Esophagus squamous epithelium (tissue), 5 donors: ENCODE data around the gene GARNL3. TPM values are rescaled to one million over a fixed set of nuclear protein-coding genes. Genes with fewer than 3 reads are reported as not detected.

Experiments
- DNase-seq: peaks from one replicate; lab custom pipeline; 2025; lab: John Stamatoyannopoulos, UW
- H3K27ac ChIP-seq, 4 donors: fragments of 200-600 bp; sonication (generic); one replicate each; pipeline ENCODE4 v1.5.1; 2016 to 2019; ENCODE audit warnings: mild to moderate bottlenecking in 1 of 4
- H3K27me3 ChIP-seq, 4 donors: fragments of 200-600 bp; sonication (generic); 1 replicate in 3 of 4; 2 replicates in 1 of 4; pipeline versions ENCODE4 v1.5.1 to v1.6.0; 2017 to 2021; ENCODE audit warnings: antibody characterized with exemption in 1 of 4
- H3K36me3 ChIP-seq, 3 donors: fragments of 200-600 bp; sonication (generic); one replicate each; pipeline ENCODE4 v1.5.1; 2016 to 2019
- H3K4me1 ChIP-seq, 3 donors: fragments of 200-600 bp; sonication (generic); one replicate each; pipeline ENCODE4 v1.5.1; 2017 to 2019
- H3K4me3 ChIP-seq, 4 donors: fragments of 200-600 bp; sonication (generic); 1 replicate in 3 of 4; 2 replicates in 1 of 4; pipeline ENCODE4 v1.5.1; 2016 to 2019; ENCODE audit warnings: mild to moderate bottlenecking in 2 of 4, moderate library complexity in 1 of 4
- H3K9me3 ChIP-seq, 3 donors: fragments of 200-600 bp; sonication (generic); one replicate each; pipeline ENCODE4 v1.5.1; 2016 to 2019
- CTCF ChIP-seq, 6 experiments: fragments of 450-650 bp in 4 of 6; fragments of 200-600 bp in 2 of 6; sonication (generic) in 2 of 6; IDR thresholded peaks; one replicate each; pipeline ENCODE4 v1.5.1; 2016 to 2019; ENCODE audit warnings: antibody characterized with exemption in 6 of 6, mild to moderate bottlenecking in 4 of 6, moderate library complexity in 4 of 6
- POLR2A ChIP-seq, 4 donors: fragments of 450-650 bp; IDR thresholded peaks; one replicate each; pipeline ENCODE4 v1.6.1; 2017; ENCODE audit warnings: antibody characterized with exemption in 4 of 4, mild to moderate bottlenecking in 4 of 4, moderate library complexity in 3 of 4
- WGBS, 2 donors: methylation state at CpG; one replicate each; pipeline ENCODE4 v1.1.5; 2018; 5-methylcytosine and 5-hydroxymethylcytosine counted together
- intact Hi-C: fragments of 100-400 bp; cut with DNase I; formaldehyde crosslinking; loops from one replicate; pipeline ENCODE4 v1.15.0; 2022
- total RNA-seq, 4 donors: library from RNA; depleted of rRNA; stranded (reverse); fragments of >200 nt; gene quantifications; one replicate each; pipeline ENCODE4 v1.1.0, GENCODE V29; 2016
- donor health status: DM: yes; HTN: yes; CAD: no.

GARNL3 gene
- total RNA-seq, 4 donors from 2014 or later, result 1.1 to 22.9 (median 8.2) TPM

GRCh38 chr9:127318651-127319167 is 54.1 kb downstream of the GARNL3 start:
- Histone ChIP-seq H3K9me3 (no peaks in the 10 kb centered on the region), H3K27me3 (no peaks in the 10 kb centered on the region), H3K4me3 (no peak overlapping the region), H3K27ac (no peak overlapping the region), H3K4me1 (peaks cover 0 to 7% (median 0%) of the 10 kb centered on the region in 3 donors), H3K36me3 (peaks cover 0 to 41% (median 0%) of the 10 kb centered on the region in 3 donors)
- TF ChIP-seq CTCF (IDR thresholded peaks at IDR 0.05) (no peak), POLR2A (IDR thresholded peaks at IDR 0.05) (no peak)
- intact Hi-C loops, result no loop called here
- 72 to 74% methylated on average over 3 to 4 of the region's 5 CpGs for WGBS, 2 donors
- no peak for DNase-seq

DNA sequence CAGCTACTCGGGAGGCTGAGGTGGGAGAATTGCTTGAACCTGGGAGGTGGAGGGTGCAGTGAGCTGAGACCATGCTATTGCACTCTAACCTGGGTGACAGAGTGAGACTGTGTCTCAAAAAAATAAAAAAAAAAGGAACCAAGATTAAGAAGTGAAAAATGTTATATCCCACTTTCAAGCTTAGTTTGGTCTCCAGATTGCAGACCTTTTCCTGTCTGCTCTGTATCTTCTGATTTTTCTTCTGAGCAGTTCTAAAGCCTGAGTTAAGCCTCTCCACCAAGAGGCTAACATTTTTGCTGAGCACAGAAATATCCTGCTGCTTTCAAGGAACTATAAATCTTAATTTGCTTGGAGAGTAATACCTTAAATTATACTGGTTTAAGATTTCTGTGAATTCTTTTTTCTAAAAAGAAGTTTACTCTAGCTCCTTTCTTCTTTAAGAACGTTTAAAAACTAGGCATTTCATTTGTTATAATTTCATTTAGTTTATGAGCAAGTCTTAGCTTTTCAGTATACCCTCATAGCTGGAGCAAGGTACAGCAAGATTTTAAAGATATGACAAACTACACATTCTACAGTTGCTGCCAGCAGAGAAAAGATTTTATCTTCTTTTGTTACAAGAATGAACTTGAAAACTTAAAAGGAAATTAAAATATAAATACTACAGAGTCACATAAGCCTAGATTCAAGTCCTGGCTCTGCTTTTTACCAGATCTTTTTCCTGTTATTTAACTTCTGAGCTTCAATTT is 55.0 kb downstream of the GARNL3 start:
- Histone ChIP-seq H3K4me3 (no peak overlapping the region), H3K36me3 (peaks cover 0 to 33% (median 0%) of the 10 kb centered on the region in 3 donors), H3K27ac (no peak overlapping the region), H3K4me1 (peaks cover 0 to 7% (median 0%) of the 10 kb centered on the region in 3 donors), H3K9me3 (no peaks in the 10 kb centered on the region), H3K27me3 (no peaks in the 10 kb centered on the region)
- intact Hi-C loops, result no loop called here
- no peak for TF ChIP-seq CTCF (IDR thresholded peaks at IDR 0.05)
- TF ChIP-seq POLR2A (IDR thresholded peaks at IDR 0.05), result no peak
- DNase-seq, result no peak
- WGBS, 2 donors, result 40 to 53% methylated on average over 2 of the region's 2 CpGs

- no peaks in the 10 kb centered on the region for H3K27me3 ChIP-seq
- H3K4me1 ChIP-seq, result peaks cover 0 to 7% (median 0%) of the 10 kb centered on the region in 3 donors
- no peak overlapping the region for H3K4me3 ChIP-seq
- H3K36me3 ChIP-seq, result peaks cover 0 to 31% (median 0%) of the 10 kb centered on the region in 3 donors
- no peaks in the 10 kb centered on the region for H3K9me3 ChIP-seq
- no peak overlapping the region for H3K27ac ChIP-seq
- no peak for DNase-seq
- no peak for TF ChIP-seq CTCF (IDR thresholded peaks at IDR 0.05)
- TF ChIP-seq POLR2A (IDR thresholded peaks at IDR 0.05), result no peak
- intact Hi-C loops, result no loop called here
- 51 to 58% methylated on average over 2 of the region's 2 CpGs for WGBS, 2 donors
Observed at GRCh38 chr9:127320115-127320378, 55.5 kb downstream of the GARNL3 start.

- Histone ChIP-seq H3K9me3 (no peaks in the 10 kb centered on the region), H3K27me3 (no peaks in the 10 kb centered on the region), H3K36me3 (peaks cover 0 to 30% (median 0%) of the 10 kb centered on the region in 3 donors), H3K27ac (no peak overlapping the region), H3K4me1 (peaks cover 0 to 7% (median 0%) of the 10 kb centered on the region in 3 donors), H3K4me3 (no peak overlapping the region)
- WGBS, 2 donors, result 94 to 98% methylated on average over 4 to 5 of the region's 5 CpGs
- TF ChIP-seq CTCF (IDR thresholded peaks at IDR 0.05) (no peak), POLR2A (IDR thresholded peaks at IDR 0.05) (no peak)
- no peak for DNase-seq
- intact Hi-C loops, result no loop called here
Observed at GRCh38 chr9:127323393-127323792, 58.8 kb downstream of the GARNL3 start.

DNA sequence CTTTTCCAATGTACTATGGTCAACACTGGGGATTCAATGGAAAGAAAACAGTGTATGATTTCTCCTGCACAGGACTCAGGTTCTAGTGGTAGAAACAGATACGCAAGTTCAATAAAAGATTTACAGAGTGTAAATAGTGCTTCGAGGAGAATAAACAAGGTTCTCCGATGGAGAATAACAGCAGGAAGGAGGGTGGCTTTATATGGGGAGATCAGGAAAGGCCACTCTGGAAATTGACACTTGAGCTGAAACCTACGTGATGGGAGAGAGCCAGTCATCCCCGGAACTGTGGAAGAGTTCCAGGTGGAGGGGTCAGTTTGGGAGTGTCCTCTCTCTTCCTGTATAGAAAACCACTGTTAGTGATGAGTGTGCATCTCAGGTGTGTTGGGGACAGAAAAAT is 65.9 kb downstream of the GARNL3 start:
- H3K9me3 ChIP-seq, result no peaks in the 10 kb centered on the region
- H3K27ac ChIP-seq, result no peak overlapping the region
- DNase-seq, result no peak
- TF ChIP-seq CTCF (IDR thresholded peaks at IDR 0.05) (no peak), POLR2A (IDR thresholded peaks at IDR 0.05) (no peak)
- 79 to 81% methylated on average over 5 of the region's 5 CpGs for WGBS, 2 donors
- intact Hi-C loops, result no loop called here
- H3K4me1 ChIP-seq, result peaks cover 0 to 21% (median 11%) of the 10 kb centered on the region in 3 donors
- H3K36me3 ChIP-seq, result peaks cover 0 to 7% (median 0%) of the 10 kb centered on the region in 3 donors
- no peaks in the 10 kb centered on the region for H3K27me3 ChIP-seq
- H3K4me3 ChIP-seq, result no peak overlapping the region
